KG1 (cell line): ENCODE data around the gene GMDS.

ENCODE experiments used
- DNase-seq: peaks from one replicate; lab custom pipeline; 2025; lab: John Stamatoyannopoulos, UW

The GMDS gene

DNA sequence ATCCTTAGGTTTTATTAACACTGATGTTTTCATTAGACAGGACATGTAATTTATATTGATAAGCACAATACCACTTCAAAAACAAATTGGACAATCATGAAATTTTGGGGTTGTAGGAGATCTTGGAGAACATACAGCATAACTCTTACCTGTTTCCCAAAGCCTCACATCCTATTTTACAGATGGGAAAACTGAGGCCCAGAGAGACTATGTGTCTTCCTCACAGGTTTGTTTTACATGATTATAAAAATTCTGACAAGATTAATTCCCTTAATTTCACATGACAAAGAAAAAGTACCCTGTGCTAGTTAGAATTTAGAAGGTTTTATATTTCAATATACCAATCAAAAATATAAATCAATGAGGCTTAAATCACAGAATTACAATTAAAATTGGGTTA is 145.5 kb downstream of the GMDS start:
- no peak for DNase-seq

DNA sequence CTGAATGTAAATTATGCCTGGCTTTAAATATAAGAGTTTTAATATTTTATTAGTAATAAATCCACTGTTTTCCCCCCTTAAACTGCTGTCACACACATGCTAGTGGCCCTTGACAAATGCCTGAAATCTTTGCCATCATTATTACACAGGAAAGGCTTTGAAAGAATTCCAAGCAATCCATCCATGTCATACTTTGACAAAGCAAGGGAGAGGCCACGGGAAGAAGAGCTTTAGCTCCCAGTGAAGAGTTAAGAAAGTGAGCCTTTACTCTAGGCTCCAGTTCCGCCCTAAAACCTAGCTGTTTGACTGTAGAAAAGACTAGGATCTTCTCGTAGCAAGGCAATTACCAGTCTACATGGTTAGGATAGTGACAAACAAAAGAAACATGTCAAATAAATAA is 147.9 kb downstream of the GMDS start:
- DNase-seq: no peak

DNA sequence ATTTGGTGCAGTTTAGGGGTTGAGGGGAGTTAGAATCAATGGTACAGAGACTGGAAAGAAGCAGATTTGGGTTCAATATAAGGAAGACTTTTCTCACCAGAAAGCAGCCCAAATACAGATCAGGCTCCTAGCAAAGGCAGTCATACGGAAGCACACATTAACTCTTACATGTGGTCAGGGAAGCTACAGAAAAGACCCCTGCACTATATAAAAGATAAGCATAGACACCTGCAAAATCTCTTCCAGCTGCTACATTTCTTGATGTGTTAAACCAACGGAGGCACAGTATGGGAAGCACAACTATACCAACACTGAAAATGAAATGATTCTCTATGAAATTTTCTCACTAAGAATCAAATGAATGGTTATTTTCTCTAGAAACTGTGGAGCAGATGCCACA is 150.8 kb downstream of the GMDS start:
- no peak for DNase-seq

DNA sequence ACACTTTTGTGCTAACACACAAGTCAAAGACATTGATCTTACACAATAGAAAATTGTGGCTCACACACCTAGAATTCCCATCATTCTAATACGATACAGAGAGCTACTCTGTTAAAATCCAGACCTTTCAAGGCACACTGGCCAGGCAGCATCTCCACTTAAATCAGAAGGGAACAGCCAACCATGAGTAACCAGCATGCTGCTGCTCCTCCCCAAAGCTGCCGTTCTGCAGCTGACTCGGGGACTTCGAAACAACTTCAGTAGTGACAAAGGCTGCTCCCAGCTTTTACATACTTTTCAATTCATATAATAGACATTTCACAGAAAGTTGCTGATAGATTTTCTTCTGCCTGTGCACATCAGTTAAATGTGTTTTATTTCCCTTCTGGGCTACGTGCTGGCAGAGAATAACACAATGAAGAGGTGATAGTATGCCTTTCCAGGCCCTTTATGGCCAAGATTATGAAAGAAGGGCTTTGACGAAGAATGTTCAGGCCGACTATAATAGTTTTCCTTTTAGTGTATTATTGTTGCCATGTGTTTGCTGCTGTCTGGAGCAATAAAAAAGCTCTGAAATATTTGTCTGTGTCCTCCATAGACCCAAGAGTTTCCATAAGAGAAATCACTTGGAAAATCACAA is 159.0 kb downstream of the GMDS start:
- no peak for DNase-seq

DNA sequence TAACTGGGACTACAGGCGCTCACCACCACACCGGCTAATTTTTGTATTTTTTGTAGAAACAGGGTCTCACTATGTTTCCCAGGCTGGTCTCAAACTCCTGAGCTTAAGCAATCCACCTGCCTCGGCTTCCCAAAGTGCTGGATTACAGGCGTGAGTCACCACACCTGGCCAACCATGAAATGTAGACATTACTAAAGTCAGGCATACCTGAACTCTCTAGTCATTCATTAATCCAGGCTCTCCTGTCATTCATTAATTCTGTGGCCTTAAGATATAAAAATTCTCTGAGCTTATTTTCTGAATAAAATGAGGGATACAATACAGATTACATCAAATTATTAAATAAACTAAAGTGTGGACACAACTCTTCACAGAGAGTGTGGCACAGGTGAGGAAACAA is 159.7 kb downstream of the GMDS start:
- DNase-seq: no peak

DNA sequence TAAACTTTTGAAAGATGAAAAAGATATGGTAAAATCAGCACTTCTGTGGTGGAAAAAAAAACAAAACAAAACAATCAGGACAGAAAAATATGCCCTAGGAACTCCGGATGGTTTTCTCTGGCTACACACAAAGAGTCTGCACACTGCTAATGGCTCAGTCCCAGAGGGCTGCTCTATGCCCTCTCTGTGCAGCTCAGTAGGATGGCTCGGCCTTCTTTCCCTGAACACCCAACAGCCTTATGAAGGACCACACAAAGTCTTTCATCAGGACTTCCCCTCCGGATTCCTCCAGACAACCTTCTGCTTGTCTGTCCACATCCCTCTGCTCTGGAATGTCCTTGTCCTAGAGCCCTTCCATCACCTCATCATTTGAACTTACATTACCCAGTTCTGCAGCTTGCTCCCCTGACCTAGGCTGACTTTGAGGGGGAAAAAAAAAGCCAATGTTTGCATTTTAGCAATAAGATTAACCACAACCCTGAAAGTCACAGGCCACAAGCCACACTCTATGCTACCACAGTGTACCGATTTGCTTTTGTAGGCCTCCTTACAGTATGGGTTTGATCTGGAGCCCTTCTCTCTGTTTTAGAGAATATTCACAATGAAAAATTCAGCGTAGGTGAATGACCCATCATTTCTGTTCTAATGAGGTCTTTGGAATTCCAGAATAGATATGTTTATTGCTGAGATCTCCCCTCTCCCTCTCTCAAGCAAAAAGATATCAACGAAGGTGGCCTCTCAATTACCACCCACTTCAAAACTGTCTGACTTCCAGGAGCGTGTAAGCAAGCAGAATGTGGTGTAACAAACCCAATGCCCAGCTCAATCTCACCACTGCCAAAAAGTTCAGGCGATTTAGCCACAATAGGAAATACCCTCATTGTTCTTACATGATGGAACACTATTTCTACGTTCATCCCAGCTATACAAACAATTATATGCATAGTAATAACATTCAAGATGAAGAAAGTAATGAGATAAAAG is 164.0 kb downstream of the GMDS start:
- no peak for DNase-seq

DNA sequence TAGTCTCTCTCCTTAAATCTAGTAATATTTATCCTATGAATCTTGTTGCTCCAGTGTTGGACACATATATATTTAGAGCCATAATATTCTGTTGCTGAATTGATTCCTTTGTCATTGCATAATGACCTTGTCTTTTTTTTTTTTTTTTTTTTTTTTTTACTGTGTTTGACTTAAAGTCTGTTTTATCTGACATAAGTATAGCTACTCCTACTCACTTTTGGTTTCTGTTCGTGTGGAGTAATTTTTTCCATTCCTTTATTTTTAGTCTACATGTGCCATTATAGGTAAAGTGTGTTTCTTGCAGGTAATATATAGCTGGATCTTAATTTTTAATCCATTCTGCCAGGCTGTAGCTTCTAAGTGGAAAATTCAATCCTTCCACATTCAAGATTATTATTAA is 166.5 kb downstream of the GMDS start:
- DNase-seq: no peak

DNA sequence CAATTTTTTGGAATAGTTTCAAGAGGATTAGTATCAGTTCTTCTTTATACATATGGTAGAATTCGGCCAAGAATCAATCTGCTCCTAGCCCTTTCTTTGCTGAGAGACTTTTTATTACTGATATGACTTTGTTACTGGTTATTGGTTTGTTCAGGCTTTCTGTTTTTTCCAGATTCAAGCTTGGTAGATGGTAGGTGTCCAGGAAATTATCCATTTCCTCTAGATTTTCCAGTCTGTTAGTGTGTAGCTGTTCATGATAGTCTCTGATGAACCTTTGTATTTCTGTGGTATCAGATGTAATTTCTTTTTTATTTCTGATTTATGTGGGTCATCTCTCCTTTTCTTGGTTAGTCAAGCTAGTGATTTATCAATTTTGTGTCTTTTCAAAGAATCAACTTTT is 167.6 kb downstream of the GMDS start:
- no peak for DNase-seq

DNA sequence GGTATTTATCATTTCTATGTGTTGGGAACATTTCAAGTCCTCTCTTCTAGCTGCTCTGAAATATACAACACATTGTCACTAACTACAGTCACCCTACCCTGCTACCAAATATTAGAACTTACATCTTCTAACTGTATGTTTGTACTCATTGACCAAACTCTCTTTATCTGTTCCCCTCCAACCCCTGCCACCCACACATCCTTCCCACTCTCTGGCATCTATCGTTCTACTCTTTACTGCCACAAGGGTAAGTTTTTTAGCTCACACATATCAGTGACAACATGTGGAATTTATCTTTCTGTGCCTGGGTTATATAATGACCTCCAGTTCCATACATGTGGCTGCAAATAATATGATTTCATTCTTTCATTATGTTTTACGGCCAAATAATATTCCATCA is 171.9 kb downstream of the GMDS start:
- DNase-seq: no peak

DNA sequence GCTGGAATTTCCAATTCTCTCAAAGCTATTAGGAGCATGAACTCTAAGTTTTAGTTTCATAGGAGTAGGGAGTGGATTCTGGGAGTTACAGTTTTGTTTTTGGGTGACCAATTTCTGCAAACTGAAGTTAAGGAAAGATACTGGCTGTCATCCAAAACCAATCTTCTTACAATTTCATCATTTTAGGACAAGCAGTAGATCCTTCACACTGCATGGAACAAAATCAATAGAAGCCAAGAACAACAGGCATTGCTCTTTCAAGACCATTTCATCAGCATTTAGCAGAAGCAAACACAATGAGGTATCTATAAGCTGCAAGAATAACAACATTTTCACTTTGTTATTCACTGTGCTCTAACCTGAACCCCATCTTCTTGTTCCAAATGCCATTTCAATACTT is 173.0 kb downstream of the GMDS start:
- no peak for DNase-seq

DNA sequence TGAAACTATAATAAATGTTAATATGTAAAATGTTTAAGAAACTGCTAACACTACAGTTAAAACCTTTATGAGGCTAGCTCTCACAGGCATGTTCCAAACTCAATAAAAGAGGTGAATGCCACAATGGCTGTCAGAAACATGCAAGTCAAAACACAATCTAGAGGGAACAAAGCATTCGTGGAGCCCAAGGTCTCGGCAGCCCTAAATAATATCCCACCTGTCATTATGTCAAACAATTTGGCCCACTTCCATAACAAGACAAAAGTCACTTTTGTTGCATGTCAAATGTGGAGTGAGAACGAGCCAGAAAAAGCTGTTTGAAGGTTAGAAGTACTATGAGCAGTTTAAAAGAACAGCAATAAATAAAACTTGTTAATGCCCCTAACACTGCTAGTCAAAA is 181.9 kb downstream of the GMDS start:
- DNase-seq: no peak

DNA sequence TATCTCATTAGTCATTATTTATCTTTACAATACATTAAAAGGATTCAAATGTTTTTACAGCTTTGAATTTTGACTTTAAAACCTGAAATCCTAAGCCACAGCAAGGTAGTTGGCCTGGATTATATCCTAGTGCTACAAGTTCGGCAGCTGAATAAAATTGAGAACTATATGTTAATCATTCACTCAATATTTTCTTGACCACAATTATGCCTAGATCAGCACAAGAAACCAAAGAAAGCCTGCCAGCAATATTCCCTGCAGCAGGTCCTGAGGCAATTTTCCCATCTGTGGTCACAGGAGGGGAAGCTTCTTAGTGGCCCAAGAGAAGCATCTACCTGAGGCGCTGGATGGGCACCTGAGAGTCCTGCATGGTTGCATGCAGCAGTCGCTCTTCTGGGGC is 183.5 kb downstream of the GMDS start:
- no peak for DNase-seq

DNA sequence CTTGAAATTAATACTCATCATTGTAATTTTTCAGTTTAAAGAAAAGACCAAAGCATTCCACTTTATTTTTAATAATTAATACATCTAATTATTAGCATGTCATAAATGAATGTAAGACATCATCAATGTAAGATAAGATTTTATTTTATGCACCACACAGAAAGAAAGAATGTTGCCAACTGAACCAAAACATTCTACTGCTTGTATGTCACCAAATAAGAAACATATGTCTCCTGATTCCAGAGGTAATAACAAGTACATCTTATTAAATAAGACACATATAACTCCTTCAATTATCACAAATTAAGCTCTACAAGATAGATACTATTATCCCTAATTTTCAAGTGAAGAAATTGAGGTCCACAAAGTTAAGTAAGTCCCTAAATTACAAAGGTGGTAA is 189.5 kb downstream of the GMDS start:
- DNase-seq: no peak

DNA sequence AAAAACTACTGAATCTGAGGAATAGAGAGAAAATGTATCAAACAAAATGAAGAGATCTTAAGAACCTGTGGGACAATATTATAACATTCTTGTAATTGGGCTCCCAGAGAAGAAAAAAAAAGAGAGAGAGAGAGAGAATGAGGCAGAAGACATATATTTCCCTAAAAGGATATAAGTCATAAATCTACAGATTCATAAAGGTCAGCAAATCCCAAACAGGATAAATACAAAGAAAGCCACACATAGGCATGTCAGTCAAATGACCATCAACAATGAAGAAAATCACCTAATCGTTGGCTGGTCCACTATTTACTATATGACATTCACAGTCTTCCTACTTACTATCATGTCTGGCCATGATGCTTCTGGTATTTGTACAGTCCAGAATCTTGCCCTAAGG is 190.3 kb downstream of the GMDS start:
- no peak for DNase-seq

DNA sequence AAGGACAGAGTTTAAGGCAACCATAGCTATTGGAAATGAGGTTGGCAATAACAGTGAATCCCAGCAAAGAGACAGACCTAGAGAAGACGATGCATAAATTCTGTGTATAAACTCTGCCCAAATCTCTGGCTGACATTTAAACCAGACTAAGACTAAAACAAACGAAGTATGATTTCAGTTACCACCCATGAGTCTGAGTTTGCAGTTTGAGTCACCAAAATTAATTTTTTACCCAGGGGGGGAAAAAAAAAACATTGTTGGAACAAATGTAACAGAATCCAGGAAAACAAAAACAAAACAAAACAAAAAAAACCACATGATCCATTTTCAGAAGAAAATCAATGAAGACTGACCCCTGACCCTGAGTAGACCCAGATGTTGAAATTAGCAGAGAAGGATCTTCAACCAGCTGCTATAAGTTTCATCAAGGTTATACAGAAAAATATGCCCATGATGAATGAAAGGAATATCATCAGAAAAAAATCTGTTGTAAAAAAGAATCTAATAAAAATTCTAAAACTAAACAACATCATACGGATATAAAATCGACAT is 190.8 kb downstream of the GMDS start:
- no peak for DNase-seq

DNA sequence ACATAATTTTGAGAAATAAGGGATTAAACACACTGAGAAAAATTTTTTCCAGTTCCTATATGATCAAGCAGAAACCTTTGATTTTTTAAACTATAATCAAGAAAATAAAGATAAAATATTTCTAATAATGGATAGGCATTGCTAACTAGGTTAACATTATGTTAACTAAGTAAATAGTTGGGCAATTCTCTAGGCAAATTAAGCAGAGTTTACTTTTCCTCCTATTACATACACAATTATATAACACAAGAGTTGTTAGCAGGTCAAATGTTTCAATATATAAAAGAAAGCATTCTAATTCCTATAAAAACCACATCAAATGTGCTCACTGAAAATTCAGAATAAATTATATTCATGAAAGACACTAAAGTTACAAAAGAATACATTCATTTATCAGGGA is 191.7 kb downstream of the GMDS start:
- DNase-seq: no peak

DNA sequence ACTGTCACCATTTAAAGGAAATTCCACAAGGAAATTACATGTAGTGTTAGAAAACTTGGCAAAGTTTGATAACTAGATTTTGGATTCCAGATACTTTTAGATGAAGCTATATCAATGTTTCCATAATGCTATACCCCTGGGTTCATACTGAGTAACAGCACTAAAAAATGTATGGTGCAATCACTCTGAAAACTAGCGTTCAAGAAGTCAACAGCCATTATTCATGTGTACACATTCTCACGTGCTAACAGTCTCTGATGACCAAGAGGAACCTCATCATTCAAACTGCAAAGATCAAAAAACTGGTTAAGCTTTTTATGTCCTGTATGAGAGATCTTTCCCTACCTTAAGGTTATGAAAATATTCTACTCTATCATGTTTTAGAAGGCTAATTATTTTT is 197.6 kb downstream of the GMDS start:
- DNase-seq: no peak

DNA sequence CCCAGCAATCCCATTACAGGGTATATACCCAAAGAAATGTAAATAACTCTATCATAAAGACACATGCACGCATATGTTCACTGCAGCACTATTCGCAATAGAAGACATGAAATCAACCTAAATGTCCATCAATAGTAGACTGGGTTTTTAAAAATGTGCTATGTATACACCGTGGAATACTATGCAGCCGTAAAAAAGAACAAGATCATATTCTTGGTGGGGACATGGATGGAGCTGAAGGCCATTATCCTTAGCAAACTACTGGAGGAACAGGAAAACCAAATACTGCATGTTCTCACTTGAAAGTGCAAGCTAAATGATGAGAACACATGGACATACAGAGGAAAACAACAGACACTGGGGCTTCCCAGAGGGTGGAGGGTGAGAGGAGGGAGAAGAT is 201.2 kb downstream of the GMDS start:
- no peak for DNase-seq

DNA sequence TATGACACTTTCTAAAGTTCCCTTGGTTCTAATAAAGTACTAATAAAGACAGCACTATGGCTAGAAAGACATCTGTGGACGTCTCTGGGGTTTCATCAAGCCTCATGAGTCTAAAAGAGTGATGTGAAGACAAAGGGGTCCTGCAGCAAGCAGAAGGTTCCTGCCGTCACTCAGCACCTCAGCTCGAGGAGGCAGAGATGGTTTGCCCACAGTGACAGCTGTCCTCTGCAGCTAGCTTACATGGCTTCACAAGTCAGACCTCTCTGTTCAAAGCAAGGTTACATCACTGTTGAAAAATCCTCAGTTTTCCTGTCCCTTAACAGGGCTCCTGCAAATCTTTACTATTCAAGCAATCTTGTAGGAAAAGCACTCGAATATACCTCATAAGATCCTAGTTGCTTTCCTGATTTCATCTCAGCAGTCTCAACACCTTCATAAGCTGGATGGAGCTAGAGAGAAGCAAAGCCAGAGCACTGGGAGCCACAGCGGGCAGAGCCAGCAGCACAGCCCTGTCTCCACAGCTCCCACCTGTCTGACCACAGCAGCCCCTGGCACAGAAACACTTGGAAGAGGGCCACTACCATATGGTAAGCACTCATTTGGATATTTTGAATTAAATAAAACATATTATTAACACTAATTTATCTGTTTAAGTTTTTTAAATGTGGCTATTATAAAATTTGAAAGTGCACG is 202.3 kb downstream of the GMDS start:
- no peak for DNase-seq

DNA sequence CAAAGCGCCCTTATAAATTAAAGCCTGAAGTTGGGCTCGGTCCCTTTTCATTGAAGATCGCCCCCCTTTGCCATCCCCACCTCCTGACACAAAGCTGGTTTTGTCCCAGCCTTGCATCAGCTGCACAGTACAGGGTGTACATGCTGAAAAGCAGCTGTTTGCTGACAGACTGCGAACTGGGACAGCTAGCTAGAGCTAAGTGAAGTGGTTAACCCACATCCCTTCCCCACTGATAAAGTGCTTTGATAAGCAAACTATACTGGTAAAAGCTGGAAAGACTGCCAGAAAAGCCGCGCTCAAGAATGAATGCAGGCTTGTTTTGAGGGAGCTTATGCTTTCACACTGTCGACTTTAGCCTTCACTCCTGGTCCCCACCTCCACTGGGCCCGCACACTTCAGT is 207.3 kb downstream of the GMDS start:
- no peak for DNase-seq

DNA sequence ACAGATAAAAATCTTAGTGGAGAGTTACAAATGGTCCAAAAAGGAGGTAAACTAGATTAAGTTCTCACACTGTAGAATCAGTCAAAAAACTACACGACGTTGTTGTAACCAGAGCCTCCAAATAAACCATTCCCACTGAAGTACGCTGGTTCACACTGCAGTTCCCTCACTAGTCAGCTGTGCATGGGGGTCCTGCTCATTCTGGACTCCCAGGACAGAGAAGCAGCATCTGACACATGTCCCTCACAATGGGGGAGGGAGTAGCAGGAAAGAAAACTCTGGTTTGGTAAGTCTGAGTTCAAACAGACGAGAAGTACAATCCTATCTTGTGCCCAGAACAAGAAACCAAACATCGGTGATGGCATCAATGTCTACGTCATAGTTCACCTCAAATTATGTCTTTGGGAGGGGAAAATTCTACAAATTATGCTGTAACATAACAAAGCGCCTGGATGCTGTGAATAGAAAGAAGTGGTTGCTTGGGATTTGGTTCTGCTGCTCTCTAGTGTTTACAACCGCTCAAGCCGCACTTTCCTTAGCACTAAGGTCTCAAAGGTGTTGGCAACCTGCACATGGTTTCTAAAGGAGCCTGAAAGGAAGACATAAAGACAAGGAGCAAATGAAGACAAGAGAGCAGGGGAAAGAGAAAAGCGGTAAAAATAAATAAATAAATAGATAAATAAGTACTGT is 208.0 kb downstream of the GMDS start:
- no peak for DNase-seq

DNA sequence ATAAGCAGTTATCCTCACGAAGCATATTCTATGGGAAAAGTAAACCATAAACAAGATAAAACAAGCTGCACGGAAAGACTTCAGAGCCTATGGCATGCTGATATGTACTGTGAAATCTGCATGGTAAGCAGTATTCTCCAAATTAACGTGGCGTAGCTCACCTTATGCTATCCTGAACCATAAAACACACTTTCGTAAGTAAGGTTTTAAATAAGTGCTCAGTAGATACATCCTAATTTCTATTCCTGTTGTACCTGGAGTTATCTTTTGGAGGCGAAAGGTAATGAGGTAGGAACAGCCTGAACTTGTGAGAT is 208.7 kb downstream of the GMDS start:
- no peak for DNase-seq
